PC-9 (cell line): ENCODE measurements around the gene TAOK1. TPM values are rescaled to one million over a fixed set of nuclear protein-coding genes. Genes with fewer than 3 reads are reported as not detected.
A peak's percentile ranks its signal among the peaks of the same experiment; 100 is the strongest.
"Not testable (repeated sequence)": the region's sequence is repeated elsewhere in the genome, so short reads cannot be mapped to it uniquely, and the experiment has no call there.

ENCODE experiments used
- BruUV-seq: library from RNA; stranded (reverse); fragments of 400-500 nt; replicated peaks from 2 replicates; lab custom pipeline; 2021; lab: Mats Ljungman, UMichigan
- CTCF ChIA-PET: fragments of 300-600 bp; sonication (Branson Sonifier 250); formaldehyde crosslinking; loops from one replicate; lab custom pipeline; 2022; ENCODE audit warnings: antibody characterized with exemption; lab: Charles Lee
- POLR2A ChIA-PET: fragments of 300-600 bp; sonication (Branson Sonifier 250); formaldehyde crosslinking; loops from one replicate; lab custom pipeline; 2022; ENCODE audit warnings: antibody characterized with exemption; ENCODE audit not compliant: unreplicated experiment; lab: Charles Lee
- DNase-seq, 2 experiments: peaks; one replicate each; pipeline versions ENCODE4 v3.0.0 to v3.0.0-alpha.2; 2015 to 2022; ENCODE audit warnings: mixed read lengths in 1 of 2
- H2AFZ ChIP-seq: fragments of 200-600 bp; sonication (generic); 2 replicates; pipeline ENCODE4 v1.8.1; 2017; ENCODE audit warnings: antibody characterized with exemption
- H3F3A ChIP-seq: fragments of 200-600 bp; sonication (generic); 2 replicates; pipeline ENCODE4 v1.8.1; 2017; ENCODE audit warnings: antibody characterized with exemption, mild to moderate bottlenecking, low read depth; ENCODE audit not compliant: insufficient read depth
- H3K27ac ChIP-seq: fragments of 200-600 bp; sonication (generic); 2 replicates; pipeline ENCODE4 v1.6.1; 2016; ENCODE audit warnings: mixed run types
- H3K27me3 ChIP-seq: fragments of 200-600 bp; sonication (generic); 2 replicates; pipeline ENCODE4 v1.6.1; 2016; ENCODE audit warnings: low read depth, mixed run types; ENCODE audit not compliant: insufficient read depth
- H3K36me3 ChIP-seq: fragments of 200-600 bp; sonication (generic); 2 replicates; pipeline ENCODE4 v1.6.1; 2016; ENCODE audit warnings: low read depth, mixed run types
- H3K4me1 ChIP-seq: fragments of 200-600 bp; sonication (generic); replicated peaks from 2 replicates; pipeline ENCODE4 v1.6.1; 2016; ENCODE audit warnings: mixed run types; ENCODE audit not compliant: insufficient read depth
- H3K4me2 ChIP-seq: fragments of 200-600 bp; sonication (generic); 2 replicates; pipeline ENCODE4 v1.6.1; 2017; ENCODE audit warnings: mixed run types
- H3K4me3 ChIP-seq: fragments of 200-600 bp; sonication (generic); 2 replicates; pipeline ENCODE4 v1.6.1; 2016; ENCODE audit warnings: mixed run types
- H3K79me2 ChIP-seq: fragments of 200-600 bp; sonication (generic); 2 replicates; pipeline ENCODE4 v1.6.1; 2017; ENCODE audit warnings: low read depth, mixed run types
- H3K9me2 ChIP-seq: fragments of 200-600 bp; sonication (generic); 2 replicates; pipeline ENCODE4 v1.8.1; 2017; ENCODE audit warnings: mild to moderate bottlenecking; ENCODE audit not compliant: insufficient read depth
- H3K9me3 ChIP-seq: fragments of 200-600 bp; sonication (generic); 2 replicates; pipeline ENCODE4 v1.8.1; 2016; ENCODE audit warnings: low read depth; ENCODE audit not compliant: insufficient read depth
- H4K20me1 ChIP-seq: fragments of 200-600 bp; sonication (generic); 2 replicates; pipeline ENCODE4 v1.8.1; 2017; ENCODE audit not compliant: insufficient read depth
- CTCF ChIP-seq: fragments of 200-600 bp; sonication (generic); conservative IDR thresholded peaks from 2 replicates; pipeline ENCODE4 v1.6.1; 2017; ENCODE audit warnings: mixed run types, antibody characterized with exemption, mild to moderate bottlenecking, moderate library complexity
- EZH2 ChIP-seq: fragments of 200-600 bp; sonication (generic); IDR thresholded peaks from 2 replicates; pipeline ENCODE4 v1.8.0; 2017; ENCODE audit warnings: antibody characterized with exemption, low read depth
- intact Hi-C: fragments of 100-400 bp; cut with micrococcal nuclease; formaldehyde crosslinking; loops from one replicate; pipeline ENCODE4 v1.10.0; 2022; ENCODE audit not compliant: unreplicated experiment
- total RNA-seq: library from RNA; stranded (reverse); gene quantifications from 2 replicates; pipeline ENCODE4 v1.2.3, GENCODE V29; 2021

TAOK1 gene
- total RNA-seq, 1 experiment from 2014 or later = 51.1 TPM

- ChIA-PET POLR2A (interaction anchor here (0.6 kb wide), 1 partner anchor 263 kb away, joined by 3 read pairs; the partner anchor contains the start of gene NUFIP2), CTCF (no interaction called here)
- no TSS peak for BruUV-seq
Observed at GRCh38 chr17:29557085-29557738, 167.0 kb downstream of the TAOK1 start.

GRCh38 chr17:29557739-29558116, 167.6 kb downstream of the TAOK1 start:
- DNase-seq = no peak
- no peaks in the 10 kb centered on the region for H3K9me2 ChIP-seq
- H3K4me3 ChIP-seq = no peak overlapping the region
- no peaks in the 10 kb centered on the region; the same call in 1 of the 2 replicates for H3K36me3 ChIP-seq
- ChIA-PET CTCF (no interaction called here), POLR2A (interaction anchor here (0.6 kb wide), 1 partner anchor 263 kb away, joined by 3 read pairs; the partner anchor contains the start of gene NUFIP2)
- no peak overlapping the region for H3K27ac ChIP-seq
- H2AFZ ChIP-seq = no peak overlapping the region
- no TSS peak for BruUV-seq
- intact Hi-C loops = no loop called here
- H4K20me1 ChIP-seq = 0 out of 2 replicates have a peak, but pooled peaks cover 4% of the 10 kb centered on the region
- H3K27me3 ChIP-seq = no peaks in the 10 kb centered on the region
- H3K9me3 ChIP-seq = no peaks in the 10 kb centered on the region
- peaks cover 22% of the 10 kb centered on the region; the same call in 1 of the 2 replicates for H3F3A ChIP-seq
- H3K79me2 ChIP-seq = no peaks in the 10 kb centered on the region
- TF ChIP-seq EZH2 (no peak), CTCF (no peak)
- peaks cover 14% of the 10 kb centered on the region for H3K4me1 ChIP-seq
- no peak overlapping the region for H3K4me2 ChIP-seq

More at GRCh38 chr17:29557085-29557738, 167.0 kb downstream of the TAOK1 start:
- Histone ChIP-seq H3K4me1 (peaks cover 14% of the 10 kb centered on the region), H3K9me2 (no peaks in the 10 kb centered on the region), H3K79me2 (no peaks in the 10 kb centered on the region), H2AFZ (no peak overlapping the region), H3K27me3 (no peaks in the 10 kb centered on the region), H4K20me1 (0 out of 2 replicates have a peak, but pooled peaks cover 4% of the 10 kb centered on the region), H3F3A (peaks cover 22% of the 10 kb centered on the region; the same call in 1 of the 2 replicates), H3K27ac (no peak overlapping the region), H3K4me2 (no peak overlapping the region), H3K9me3 (no peaks in the 10 kb centered on the region), H3K4me3 (no peak overlapping the region), H3K36me3 (no peaks in the 10 kb centered on the region)
- intact Hi-C loops = no loop called here
- DNase-seq = peak in 1 of 2 experiments; percentile 52
- TF ChIP-seq EZH2 = no peak

- CTCF ChIA-PET, BruUV-seq, H3K27ac ChIP-seq, DNase-seq, H3K9me3 ChIP-seq, H3K9me2 ChIP-seq, H3K27me3 ChIP-seq, intact Hi-C loops, H4K20me1 ChIP-seq, H2AFZ ChIP-seq, H3K79me2 ChIP-seq, H3K36me3 ChIP-seq, H3K4me2 ChIP-seq, H3K4me3 ChIP-seq: not testable (repeated sequence)
- POLR2A ChIA-PET = interaction anchor here (0.6 kb wide), 1 partner anchor 264 kb away, joined by 3 read pairs; the partner anchor contains the start of gene NUFIP2
- peaks cover 22% of the 10 kb centered on the region; the same call in 1 of the 2 replicates for H3F3A ChIP-seq
- peaks cover 14% of the 10 kb centered on the region for H3K4me1 ChIP-seq
Observed at GRCh38 chr17:29558139-29558538, 168.0 kb downstream of the TAOK1 start.

GRCh38 chr17:29559640-29560039, 169.5 kb downstream of the TAOK1 start:
- Histone ChIP-seq H3K79me2 (peaks cover 9% of the 10 kb centered on the region), H3K9me2 (no peaks in the 10 kb centered on the region), H3K4me2 (no peak overlapping the region), H3K36me3 (no peaks in the 10 kb centered on the region; the same call in 1 of the 2 replicates), H3K4me1 (peaks cover 23% of the 10 kb centered on the region), H3F3A (peaks cover 30% of the 10 kb centered on the region; the same call in 1 of the 2 replicates), H3K9me3 (no peaks in the 10 kb centered on the region), H3K4me3 (no peak overlapping the region), H3K27me3 (no peaks in the 10 kb centered on the region), H2AFZ (no peak overlapping the region), H4K20me1 (0 out of 2 replicates have a peak, but pooled peaks cover 4% of the 10 kb centered on the region), H3K27ac (no peak overlapping the region)
- intact Hi-C loops = no loop called here
- CTCF ChIA-PET = no interaction called here
- DNase-seq = no peak
- BruUV-seq = no TSS peak
- POLR2A ChIA-PET = no interaction called here
- no peak for TF ChIP-seq EZH2
- no peak for TF ChIP-seq CTCF
